GM18951 (cell line): ENCODE results near the gene PPP2R5E.
"Not testable (repeated sequence)": the region's sequence is repeated elsewhere in the genome, so short reads cannot be mapped to it uniquely, and the experiment has no call there.

ENCODE experiments used
- POLR2A ChIP-seq: IDR thresholded peaks from 4 replicates; pipeline ENCODE4 v1.6.1; 2011; ENCODE audit warnings: mild to moderate bottlenecking; ENCODE audit not compliant: insufficient read length, insufficient read depth; ENCODE audit errors: extremely low read depth
- in situ Hi-C: fragments of 300-500 bp; cut with MboI; formaldehyde crosslinking; loops from one replicate; pipeline ENCODE4 v1.12.0; 2022; ENCODE audit warnings: low sequenced_read_pairs, mixed read lengths, inconsistent platforms; ENCODE audit not compliant: unreplicated experiment

Gene PPP2R5E

DNA sequence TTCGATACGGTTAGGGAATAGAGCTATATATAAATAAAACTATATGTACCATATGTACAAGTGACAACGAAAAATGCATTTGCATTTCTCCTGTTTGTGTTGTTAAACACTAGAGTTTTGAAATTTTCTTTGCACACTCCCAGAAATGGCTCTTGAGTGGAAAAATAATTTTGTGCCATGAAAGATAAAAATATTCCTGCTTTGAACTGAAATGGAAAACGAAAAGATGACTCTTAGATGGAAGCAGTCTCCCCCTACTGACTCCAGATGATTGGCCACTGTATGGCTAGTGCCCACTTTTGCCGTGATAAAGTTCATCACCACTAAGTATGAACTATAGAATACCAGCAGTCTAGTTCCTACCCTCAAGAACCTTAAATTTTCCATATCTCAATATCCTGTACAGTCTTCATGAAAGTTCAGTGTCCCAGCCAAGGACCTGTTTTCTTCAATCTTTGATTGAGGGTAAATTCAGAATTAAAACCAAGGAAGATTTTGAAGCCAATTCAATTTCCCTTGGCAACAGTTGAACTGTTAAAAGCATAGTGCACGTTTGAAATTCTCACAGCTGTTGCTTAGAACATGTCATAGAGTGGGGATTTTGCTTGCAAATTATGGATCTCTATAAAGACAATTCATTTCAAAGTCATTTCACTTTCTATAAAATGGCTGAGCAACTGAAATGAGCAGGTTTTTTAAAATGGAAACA is 1.6 kb upstream of the PPP2R5E start:
- no peak for TF ChIP-seq POLR2A
- in situ Hi-C loops = no loop called here

DNA sequence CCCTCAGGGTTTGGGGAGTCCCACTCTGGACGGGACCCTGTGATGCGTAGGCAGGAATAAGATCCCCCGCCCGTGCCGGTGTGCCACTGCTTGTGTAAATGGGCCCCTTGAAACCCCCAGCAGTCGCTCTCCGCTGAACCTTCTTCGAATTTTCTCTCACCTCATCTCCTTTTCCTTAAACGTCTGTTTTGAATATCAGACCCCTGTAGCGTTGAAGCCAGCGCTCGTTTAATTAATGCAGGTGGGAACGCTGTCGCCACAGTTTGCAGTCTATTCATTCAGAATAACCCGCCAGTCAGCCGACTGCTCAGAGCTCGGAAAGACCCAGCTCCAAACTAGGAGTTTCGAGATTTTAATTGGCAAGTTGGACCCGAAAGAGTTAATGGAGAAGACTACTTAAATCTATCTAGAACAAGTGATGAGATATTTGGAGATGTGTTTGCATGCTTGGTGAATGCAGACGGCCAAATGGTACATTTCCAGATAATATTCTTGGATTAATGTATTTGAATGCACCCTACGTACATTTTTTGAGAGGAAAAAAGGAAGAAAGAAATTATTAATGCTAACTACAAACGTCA is 739 bp upstream of the PPP2R5E start:
- in situ Hi-C loops = no loop called here
- TF ChIP-seq POLR2A = no peak

- no peak for TF ChIP-seq POLR2A
- in situ Hi-C loops = no loop called here
Measured at GRCh38 chr14:63542231-63542999, 762 bp downstream of the PPP2R5E start.

- no peak for TF ChIP-seq POLR2A
- in situ Hi-C loops = no loop called here
Measured at GRCh38 chr14:63535918-63536317, 7.3 kb downstream of the PPP2R5E start.

- no peak for TF ChIP-seq POLR2A
- in situ Hi-C loops = no loop called here
Measured at GRCh38 chr14:63533474-63533873, 9.7 kb downstream of the PPP2R5E start.

GRCh38 chr14:63524537-63525155 is 18.5 kb downstream of the PPP2R5E start:
- no peak for TF ChIP-seq POLR2A
- in situ Hi-C loops = no loop called here

DNA sequence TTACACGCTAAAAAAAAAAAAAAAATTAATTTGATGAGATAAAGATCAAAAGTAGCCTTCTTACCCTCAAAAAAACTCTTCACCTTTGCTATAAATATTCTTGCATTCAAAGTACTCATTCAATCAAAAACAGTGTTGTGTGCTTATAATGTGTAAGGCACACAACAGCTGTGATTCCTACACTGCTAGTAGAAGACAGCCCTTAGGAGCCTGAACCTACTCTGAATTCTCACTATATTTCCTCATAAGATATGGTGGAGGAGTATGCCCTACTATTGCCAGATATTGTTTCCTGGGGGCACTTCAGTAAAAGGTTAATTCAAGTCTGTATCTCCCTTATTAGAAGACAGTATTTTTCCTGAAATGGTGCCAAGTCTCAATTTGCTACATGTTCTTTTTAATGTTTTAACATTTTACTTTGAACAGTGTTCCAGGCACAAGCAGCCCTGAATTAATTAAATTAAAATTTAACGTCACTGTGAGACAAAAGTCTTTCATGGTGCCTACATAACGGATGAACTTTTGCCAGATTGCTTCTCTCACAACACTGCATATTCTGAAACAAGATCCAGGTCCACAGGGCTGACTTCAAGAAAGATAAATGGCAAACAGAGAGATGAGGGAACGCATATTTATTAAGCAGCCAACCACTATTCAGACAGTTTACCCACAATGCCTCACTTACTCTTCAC is 19.3 kb downstream of the PPP2R5E start:
- in situ Hi-C loops = no loop called here
- no peak for TF ChIP-seq POLR2A

- in situ Hi-C loops = not testable (repeated sequence)
Measured at GRCh38 chr14:63522511-63522910, 20.7 kb downstream of the PPP2R5E start.

DNA sequence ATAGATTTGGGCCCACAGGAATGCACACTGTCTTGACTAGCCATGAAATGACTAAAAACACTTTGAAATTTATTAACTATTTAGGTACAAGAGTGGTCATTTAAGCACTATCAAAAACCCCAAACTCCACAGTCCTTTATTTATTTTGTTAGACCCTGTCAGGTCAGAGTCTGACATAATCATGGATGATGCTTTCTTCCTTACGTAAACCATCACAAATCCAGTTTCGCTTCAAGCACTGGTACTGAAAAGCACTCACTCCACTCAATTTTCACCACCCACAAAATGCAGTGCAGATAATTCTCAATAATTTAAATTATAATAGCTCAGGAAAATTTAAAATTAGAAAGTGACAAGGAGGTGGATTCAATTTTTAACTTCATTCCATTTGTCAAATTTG is 25.8 kb downstream of the PPP2R5E start:
- no peak for TF ChIP-seq POLR2A
- in situ Hi-C loops = no loop called here

DNA sequence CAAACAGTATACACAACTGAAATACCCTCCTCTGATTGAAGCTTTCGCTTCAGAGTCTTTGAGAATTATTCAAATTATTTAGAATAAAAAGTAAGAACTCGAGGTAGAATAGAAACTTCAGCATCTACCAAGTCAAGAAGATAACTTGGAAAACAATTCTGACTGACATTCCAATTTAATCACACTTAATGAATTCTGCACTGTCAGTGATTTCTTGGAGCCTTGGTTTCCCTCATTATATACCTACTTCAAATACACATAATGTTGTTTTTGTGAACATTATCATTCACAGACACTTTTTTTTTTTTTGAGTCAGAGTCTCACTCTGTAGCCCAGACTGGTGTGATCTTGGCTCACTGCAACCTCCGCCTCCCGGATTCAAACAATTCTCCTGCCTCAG is 27.9 kb downstream of the PPP2R5E start:
- no peak for TF ChIP-seq POLR2A
- in situ Hi-C loops = no loop called here

DNA sequence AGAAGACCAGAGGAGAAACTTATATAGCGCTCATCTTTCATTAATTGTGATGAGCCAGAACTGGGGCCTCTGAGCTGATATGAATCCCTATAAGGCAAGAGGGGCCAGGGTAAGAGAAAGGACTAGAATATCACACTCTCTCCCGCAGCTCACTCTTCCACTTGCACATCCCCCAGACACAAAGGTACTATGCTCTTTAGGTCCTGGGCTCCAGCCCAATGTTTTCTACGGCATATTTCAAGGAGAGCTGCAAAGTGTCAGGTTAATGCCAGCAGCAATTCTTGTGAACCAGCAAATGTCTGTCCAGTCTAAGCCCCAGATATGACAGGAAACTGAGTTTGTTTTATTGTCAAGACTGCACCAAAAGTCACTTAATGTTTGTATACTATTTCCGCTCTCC is 29.4 kb downstream of the PPP2R5E start:
- in situ Hi-C loops = no loop called here
- TF ChIP-seq POLR2A = no peak

GRCh38 chr14:63512861-63513260 is 30.3 kb downstream of the PPP2R5E start:
- no peak for TF ChIP-seq POLR2A
- in situ Hi-C loops = no loop called here

GRCh38 chr14:63510538-63510937 is 32.6 kb downstream of the PPP2R5E start:
- in situ Hi-C loops = no loop called here
- no peak for TF ChIP-seq POLR2A

DNA sequence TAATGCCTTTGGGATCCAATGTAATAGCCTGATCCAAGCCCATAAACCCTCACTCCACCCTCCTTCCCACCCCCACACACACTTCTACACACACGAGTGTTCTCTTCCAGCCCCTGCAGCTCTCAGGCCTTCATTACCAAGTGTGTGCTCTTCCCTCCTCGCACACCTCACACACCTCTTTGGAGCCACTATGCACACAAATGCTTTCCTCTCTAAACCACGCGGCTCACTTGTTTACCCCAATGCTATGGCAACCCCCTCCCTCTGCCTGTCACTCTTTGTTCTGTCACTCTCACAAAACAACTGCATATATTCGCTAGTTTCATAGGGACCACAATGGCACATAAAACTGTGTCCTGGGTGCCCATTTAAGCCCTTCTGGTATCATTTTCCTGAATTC is 35.1 kb downstream of the PPP2R5E start:
- in situ Hi-C loops = no loop called here
- TF ChIP-seq POLR2A = no peak
